Kasumi-1 (cell line): ENCODE data around the gene CERK.
"Not testable (repeated sequence)": the region's sequence is repeated elsewhere in the genome, so short reads cannot be mapped to it uniquely, and the experiment has no call there.

Experiments
- DNase-seq, 2 experiments: peaks; one replicate each; lab custom pipeline; 2025; lab: John Stamatoyannopoulos, UW

CERK gene

GRCh38 chr22:46748908-46749675, 11.0 kb upstream of the CERK start:
- DNase-seq = peak; percentile 93 to 95

DNA sequence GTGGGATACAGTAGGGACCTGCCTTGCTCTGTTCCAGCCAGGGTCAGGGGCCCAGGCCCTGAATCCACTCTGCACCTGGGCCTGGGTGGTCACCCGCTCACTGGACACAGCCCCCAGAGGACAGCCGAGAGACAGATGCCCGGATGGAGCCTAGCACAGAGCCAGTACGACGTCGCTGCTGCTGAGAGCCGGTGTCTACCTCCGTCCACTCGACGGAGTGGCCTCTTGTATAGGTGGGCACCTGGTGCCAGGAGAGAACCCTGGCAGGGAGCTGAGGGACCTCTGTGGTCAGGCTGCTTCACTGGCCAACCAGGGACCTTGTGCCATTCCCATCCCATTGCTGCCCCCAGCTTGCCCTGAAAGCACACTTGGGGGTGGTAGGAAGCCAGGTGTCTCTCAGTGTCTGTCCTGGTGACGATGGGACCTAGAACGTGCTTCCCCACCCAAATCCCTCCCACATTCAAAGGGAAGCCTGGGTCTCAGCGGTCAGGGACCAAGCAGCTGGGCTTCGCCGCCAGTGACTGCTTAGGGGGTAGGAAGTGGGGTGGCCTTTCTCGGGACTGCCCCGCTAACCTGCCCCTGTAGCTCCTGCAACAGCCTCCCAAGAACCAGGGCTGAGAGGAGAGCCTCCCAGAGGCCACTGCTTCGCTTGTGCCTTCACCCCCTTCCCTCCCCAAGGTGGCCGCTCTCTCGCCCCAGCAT, 10.3 kb upstream of the CERK start:
- DNase-seq = no peak

DNA sequence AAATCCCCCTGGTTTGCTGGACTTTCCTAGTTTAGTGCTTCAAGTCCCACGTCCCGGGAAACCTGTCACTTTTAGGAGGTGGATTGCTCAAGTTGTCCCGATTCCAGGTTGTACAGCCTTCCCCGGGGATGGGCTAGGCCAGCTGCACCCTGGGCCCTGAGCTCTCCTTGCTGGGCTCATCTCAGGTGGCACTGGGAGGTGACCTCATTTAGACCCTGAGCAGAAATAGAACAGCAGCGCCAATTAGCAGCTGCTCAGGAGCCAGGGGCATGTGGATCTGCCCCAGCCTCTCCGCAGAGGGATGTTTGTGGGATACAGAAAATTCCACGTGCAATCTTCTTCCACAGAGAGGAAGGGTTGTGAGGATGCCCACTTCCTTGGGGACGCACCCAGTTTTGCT, 9.6 kb upstream of the CERK start:
- no peak for DNase-seq

DNA sequence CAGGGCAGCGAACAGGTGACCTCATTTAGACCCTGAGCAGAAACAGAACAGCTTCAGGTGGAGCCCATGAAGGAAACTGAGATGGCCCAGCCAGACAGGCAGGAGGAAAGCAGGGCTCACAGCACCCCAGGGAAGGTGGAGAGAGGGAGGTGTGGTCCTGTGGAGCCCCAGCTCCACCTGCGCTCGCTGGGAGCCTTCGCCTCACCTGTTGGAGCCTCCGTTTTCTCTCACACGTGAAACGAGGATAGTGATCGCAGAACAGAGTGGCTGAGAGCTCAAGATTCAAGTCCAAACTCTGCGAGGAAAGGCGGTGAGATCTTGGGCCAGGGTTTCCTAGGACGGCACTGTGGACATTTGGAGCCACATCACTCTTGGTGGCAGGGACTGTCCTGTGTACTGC, 8.6 kb upstream of the CERK start:
- DNase-seq = no peak

- no peak for DNase-seq
Observed at GRCh38 chr22:46746192-46746591, 8.1 kb upstream of the CERK start.

DNA sequence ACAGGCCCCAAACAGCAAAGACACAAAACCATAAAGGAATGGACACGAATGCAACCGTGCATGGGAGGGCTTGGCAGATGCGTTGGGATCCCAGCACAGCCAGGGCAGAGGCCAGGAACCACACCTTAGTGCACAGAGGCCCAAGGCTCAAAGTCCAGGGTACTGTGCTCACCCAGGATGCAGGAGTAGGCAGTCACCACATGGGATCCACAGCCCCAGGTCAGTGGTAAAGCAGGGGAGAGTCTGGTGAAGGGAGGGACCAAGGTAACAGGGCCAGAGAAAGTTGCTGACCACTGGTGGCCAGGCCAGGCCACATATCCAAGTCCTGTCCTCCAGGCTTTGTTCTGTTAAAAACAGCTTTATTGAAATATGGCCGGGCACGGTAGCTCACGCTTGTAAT, 6.5 kb upstream of the CERK start:
- DNase-seq = no peak

DNA sequence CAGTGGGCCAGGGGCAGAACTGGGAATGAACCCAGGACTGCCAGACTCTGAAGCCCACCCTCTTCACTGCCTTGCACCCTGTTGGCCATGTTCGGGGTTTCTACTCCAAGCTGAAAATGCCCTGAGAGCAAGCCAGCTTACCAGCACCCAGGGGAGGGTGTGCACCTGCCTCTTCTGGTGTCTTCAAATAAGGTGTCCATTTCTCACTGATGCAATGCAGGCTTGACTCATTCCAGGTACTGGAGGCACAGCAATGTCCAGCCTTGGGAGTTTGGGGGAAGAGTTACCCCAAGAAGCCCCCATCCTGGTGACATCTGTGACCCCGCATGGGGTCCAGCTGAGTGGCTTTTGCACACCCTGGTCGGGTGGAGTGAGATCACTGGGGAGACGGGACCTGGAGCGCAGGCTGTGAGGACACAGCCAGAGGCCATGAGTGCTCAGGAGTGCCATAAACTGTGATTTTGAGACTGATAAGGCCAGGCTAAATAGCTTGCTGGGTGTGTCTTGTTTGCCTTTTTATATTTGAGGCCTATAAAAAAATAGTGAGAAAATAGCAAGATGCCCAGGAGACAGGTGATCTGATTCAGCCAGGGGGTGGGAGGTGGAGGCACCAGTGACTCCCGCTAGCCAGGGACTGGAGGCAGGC, 4.6 kb upstream of the CERK start:
- DNase-seq = no peak

- no peak for DNase-seq
Observed at GRCh38 chr22:46741974-46742519, 4.0 kb upstream of the CERK start.

DNA sequence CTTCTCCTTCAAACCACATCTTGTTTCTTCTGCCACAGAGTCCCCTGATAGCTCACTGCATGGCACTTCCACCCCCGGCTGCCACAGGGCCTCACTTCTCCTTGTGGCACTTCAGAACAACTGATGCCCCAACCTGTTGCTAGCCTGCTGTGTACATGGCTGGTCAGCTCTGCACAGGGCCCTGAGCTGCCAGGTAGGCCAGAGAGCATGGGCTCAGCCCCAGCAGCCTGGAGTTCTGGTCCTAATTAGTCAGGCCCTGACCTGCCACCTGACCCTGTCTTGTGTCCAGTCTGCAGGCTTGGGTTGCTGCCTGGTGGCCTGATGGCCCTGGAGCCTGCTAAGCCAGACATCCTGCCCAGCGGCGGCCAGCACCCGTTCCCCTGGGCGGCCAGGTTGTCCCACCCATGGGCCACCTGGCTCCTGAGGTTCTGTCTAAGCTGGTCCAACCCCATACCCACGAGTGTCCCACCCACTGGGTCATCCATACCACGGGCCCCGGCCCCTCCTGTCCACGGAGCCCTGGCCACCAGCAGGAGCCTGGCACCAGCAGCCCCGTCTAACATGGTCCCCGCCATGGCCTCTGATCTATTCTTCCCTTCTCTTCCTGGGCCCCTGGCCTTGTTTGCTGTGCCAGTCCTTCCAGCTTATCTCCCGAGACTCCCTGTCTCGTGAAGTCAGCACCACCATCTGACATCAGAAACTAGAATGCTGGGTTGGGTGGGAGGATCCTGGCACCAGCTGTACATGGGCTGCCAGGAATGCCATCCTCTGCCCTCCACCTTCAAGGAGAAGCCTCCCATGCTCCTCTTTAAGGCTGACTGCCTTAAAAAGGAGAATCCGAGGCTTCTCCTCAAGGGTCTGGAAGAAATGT, 3.1 kb upstream of the CERK start:
- no peak for DNase-seq

- no peak for DNase-seq
Observed at GRCh38 chr22:46739094-46739870, 1.2 kb upstream of the CERK start.

GRCh38 chr22:46738647-46739093, 618 bp upstream of the CERK start:
- DNase-seq = no peak

GRCh38 chr22:46737105-46737975, 712 bp downstream of the CERK start:
- peak; percentile 45 to 60 for DNase-seq

- DNase-seq = no peak
Observed at GRCh38 chr22:46736705-46737104, 1.3 kb downstream of the CERK start.

- DNase-seq = no peak
Observed at GRCh38 chr22:46735747-46736608, 2.1 kb downstream of the CERK start.

GRCh38 chr22:46734830-46735453, 3.1 kb downstream of the CERK start:
- peak; percentile 71 to 82 for DNase-seq

DNA sequence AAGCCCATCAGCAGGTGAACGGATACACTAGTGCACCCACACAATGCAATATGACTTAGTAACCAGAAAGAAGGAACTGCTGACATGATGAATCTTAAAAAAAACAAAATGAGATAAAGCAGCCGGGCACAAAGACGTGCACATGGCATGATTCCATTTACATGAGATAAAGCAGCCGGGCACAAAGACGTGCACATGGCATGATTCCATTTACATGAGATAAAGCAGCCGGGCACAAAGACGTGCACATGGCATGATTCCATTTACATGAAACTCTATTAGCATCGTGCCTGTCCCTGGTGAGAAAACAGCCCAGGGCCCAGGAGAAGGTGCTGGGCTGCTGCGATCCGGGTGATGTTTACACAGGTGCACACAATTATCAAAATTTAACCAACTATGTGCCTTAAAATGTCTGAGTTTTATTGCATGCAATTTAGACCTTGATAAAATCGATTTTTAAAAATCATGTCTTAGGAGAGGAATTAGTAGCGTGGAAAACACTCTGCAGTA, 3.8 kb downstream of the CERK start:
- DNase-seq = not testable (repeated sequence)

DNA sequence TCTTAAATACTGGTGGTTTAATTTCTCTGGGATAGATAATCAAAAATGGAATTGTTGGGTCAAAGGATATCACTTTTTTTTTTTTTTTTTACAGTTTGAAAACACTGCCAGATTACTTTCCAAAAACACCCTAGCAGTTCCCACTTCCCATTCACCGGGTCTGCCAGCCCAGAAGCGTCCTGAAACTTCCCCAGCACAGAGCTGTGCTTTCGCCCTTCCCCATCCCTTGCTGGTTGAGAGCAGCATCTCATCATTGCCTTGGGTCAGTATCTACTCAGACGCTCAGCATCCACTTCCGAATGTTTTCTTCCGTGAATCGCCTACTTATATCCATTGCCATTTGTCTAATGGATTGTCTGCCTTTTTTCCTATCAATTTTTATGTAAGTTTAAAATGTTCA, 5.5 kb downstream of the CERK start:
- no peak for DNase-seq

DNA sequence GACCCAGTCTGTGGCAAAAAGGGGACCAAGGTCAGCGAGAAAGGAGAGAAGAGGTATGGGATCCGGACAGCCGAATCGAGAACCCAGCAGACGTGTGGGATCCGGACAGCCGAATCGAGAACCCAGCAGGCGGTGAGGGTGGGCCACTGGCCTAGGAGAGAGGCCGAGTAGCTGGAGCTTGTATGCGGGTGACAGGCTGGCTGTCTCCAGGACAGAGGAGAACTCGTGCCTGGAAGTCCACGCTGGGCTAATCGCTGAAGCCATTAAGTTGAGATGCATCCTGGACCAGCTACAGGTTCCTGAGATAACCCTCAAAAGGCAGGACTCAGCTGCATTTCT, 6.0 kb downstream of the CERK start:
- no peak for DNase-seq
